GM23338 (cell line): ENCODE measurements around the gene PTPRN2. TPM values are rescaled to one million over a fixed set of nuclear protein-coding genes. Genes with fewer than 3 reads are reported as not detected.

ENCODE experiments used
- ATAC-seq: fragments of 200-7000 bp; cut with Tn5 transposase; 3 replicates; pipeline ENCODE4 v1.9.1; 2020
- DNase-seq: peaks from one replicate; pipeline ENCODE4 v3.0.0-alpha.2; 2015; ENCODE audit warnings: low spot score
- H2AFZ ChIP-seq: fragments of 200-600 bp; sonication (generic); 2 replicates; pipeline ENCODE4 v1.8.0; 2016; ENCODE audit warnings: antibody characterized with exemption, mild to moderate bottlenecking, moderate library complexity
- H3F3A ChIP-seq: fragments of 200-600 bp; sonication (generic); replicated peaks from 2 replicates; pipeline ENCODE4 v1.8.0; 2017; ENCODE audit warnings: antibody characterized with exemption, mixed run types, low read depth
- H3K27ac ChIP-seq: fragments of 200-600 bp; sonication (generic); 2 replicates; pipeline ENCODE4 v1.6.1; 2016; ENCODE audit warnings: low read depth
- H3K27me3 ChIP-seq: fragments of 200-600 bp; sonication (generic); 2 replicates; pipeline ENCODE4 v1.8.0; 2016; ENCODE audit warnings: mild to moderate bottlenecking, mixed run types, moderate library complexity; ENCODE audit not compliant: insufficient read depth
- H3K36me3 ChIP-seq: fragments of 200-600 bp; sonication (generic); 2 replicates; pipeline ENCODE4 v1.8.0; 2016; ENCODE audit warnings: mild to moderate bottlenecking; ENCODE audit not compliant: insufficient read depth
- H3K4me1 ChIP-seq: fragments of 200-600 bp; sonication (generic); 2 replicates; pipeline ENCODE4 v1.8.0; 2016; ENCODE audit warnings: mild to moderate bottlenecking, moderate library complexity; ENCODE audit not compliant: insufficient read depth
- H3K4me2 ChIP-seq: fragments of 200-600 bp; sonication (generic); 2 replicates; pipeline ENCODE4 v1.7.1; 2017; ENCODE audit warnings: mixed run types
- H3K4me3 ChIP-seq: fragments of 200-600 bp; sonication (generic); 2 replicates; pipeline ENCODE4 v1.6.1; 2016; ENCODE audit warnings: mixed run types
- H3K79me2 ChIP-seq: fragments of 200-600 bp; sonication (generic); replicated peaks from 2 replicates; pipeline ENCODE4 v1.8.0; 2017; ENCODE audit warnings: mild to moderate bottlenecking; ENCODE audit not compliant: insufficient read depth
- H3K9me2 ChIP-seq: fragments of 200-600 bp; sonication (generic); 2 replicates; pipeline ENCODE4 v1.8.0; 2017; ENCODE audit not compliant: insufficient read depth
- H4K20me1 ChIP-seq: fragments of 200-600 bp; sonication (generic); replicated peaks from 2 replicates; pipeline ENCODE4 v1.8.0; 2017; ENCODE audit warnings: mild to moderate bottlenecking; ENCODE audit not compliant: insufficient read depth
- H3K27ac Mint-ChIP-seq: 2 replicates; pipeline ENCODE4 v1.8.0; 2020; ENCODE audit warnings: inconsistent platforms, mild to moderate bottlenecking, moderate library complexity, mixed read lengths
- H3K27me3 Mint-ChIP-seq: 3 replicates; pipeline ENCODE4 v1.8.0; 2022; ENCODE audit warnings: low read depth, mild to moderate bottlenecking, moderate library complexity, mixed read lengths, inconsistent platforms; ENCODE audit not compliant: insufficient read depth, poor library complexity
- H3K36me3 Mint-ChIP-seq: 3 replicates; pipeline ENCODE4 v1.8.0; 2021; ENCODE audit warnings: low read depth, mild to moderate bottlenecking, inconsistent platforms, moderate library complexity, mixed read lengths
- H3K4me1 Mint-ChIP-seq: 3 replicates; pipeline ENCODE4 v1.8.0; 2020; ENCODE audit warnings: mild to moderate bottlenecking, inconsistent platforms, mixed read lengths
- H3K4me3 Mint-ChIP-seq: 3 replicates; pipeline ENCODE4 v1.8.0; 2021; ENCODE audit warnings: moderate library complexity, mild to moderate bottlenecking, inconsistent platforms, mixed read lengths
- H3K9me3 Mint-ChIP-seq: 3 replicates; pipeline ENCODE4 v1.8.0; 2020; ENCODE audit warnings: moderate library complexity, mild to moderate bottlenecking, inconsistent platforms, mixed read lengths
- CREB1 ChIP-seq: fragments of 250-450 bp; sonication (Bioruptor Pico); IDR thresholded peaks from 2 replicates; pipeline ENCODE4 v1.5.0; 2020; ENCODE audit warnings: low read depth, mild to moderate bottlenecking, moderate library complexity
- EZH2phosphoT487 ChIP-seq: fragments of 200-600 bp; sonication (generic); IDR thresholded peaks from one replicate; pipeline ENCODE4 v1.8.1; 2018; ENCODE audit warnings: antibody characterized with exemption; ENCODE audit not compliant: unreplicated experiment
- JUNB ChIP-seq: IDR thresholded peaks from one replicate; pipeline ENCODE4 v1.6.1; 2016; ENCODE audit warnings: antibody characterized with exemption; ENCODE audit not compliant: unreplicated experiment
- NANOG ChIP-seq: IDR thresholded peaks from 2 replicates; pipeline ENCODE4 v1.6.1; 2016; ENCODE audit warnings: antibody characterized with exemption, borderline replicate concordance
- POLR2AphosphoS5 ChIP-seq: IDR thresholded peaks from 2 replicates; pipeline ENCODE4 v1.6.1; 2016; ENCODE audit warnings: antibody characterized with exemption, low read depth
- STAT1 ChIP-seq: IDR thresholded peaks from one replicate; pipeline ENCODE4 v1.6.1; 2016; ENCODE audit warnings: antibody characterized with exemption; ENCODE audit not compliant: unreplicated experiment
- ZNF114 ChIP-seq: fragments of 250-450 bp; sonication (Bioruptor Pico); IDR thresholded peaks from 2 replicates; pipeline ENCODE4 v1.5.0; 2020; ENCODE audit warnings: mild to moderate bottlenecking, moderate library complexity
- polyA plus RNA-seq: library from polyadenylated mRNA; unstranded; fragments of >200 nt; fragmentation: Nextera tagmentation; extraction: Ambion mirVana; gene quantifications from 2 replicates; pipeline ENCODE4 v1.2.1, GENCODE V29; 2016
- total RNA-seq: library from RNA; depleted of rRNA; stranded (reverse); fragments of >200 nt; shearing (Covaris generic); gene quantifications from 2 replicates; pipeline ENCODE4 v1.2.3, GENCODE V29; 2014
- TF ChIP-seq, protein P1 (sequence below): fragments of 250-450 bp; sonication (Bioruptor Pico); IDR thresholded peaks from 2 replicates; pipeline ENCODE4 v1.5.0; 2020; ENCODE audit warnings: mild to moderate bottlenecking, moderate library complexity

Gene PTPRN2
- total and polyA plus RNA-seq, 2 experiments from 2014 or later, result 0.87 to 4.0 TPM

DNA sequence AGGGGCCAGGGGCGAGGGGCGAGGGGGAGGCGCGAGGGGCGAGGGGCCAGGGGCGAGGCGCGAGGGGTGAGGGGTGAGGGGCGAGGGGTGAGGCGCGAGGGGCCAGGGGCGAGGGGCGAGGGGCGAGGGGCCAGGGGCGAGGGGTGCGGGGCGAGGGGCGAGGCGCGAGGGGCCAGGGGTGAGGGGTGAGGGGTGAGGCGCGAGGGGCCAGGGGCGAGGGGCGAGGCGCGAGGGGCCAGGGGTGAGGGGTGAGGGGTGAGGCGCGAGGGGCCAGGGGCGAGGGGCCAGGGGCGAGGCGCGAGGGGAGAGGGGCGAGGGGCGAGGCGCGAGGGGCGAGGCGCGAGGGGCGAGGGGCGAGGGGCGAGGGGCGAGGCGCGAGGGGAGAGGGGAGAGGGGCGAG lies 192.3 kb downstream of the PTPRN2 start:
- peaks cover 35% of the 10 kb centered on the region for H3K36me3 Mint-ChIP-seq
- no peak for ATAC-seq

More for the DNA sequence above, 192.3 kb downstream of the PTPRN2 start:
- Mint-ChIP-seq H3K4me1 (peaks cover 3% of the 10 kb centered on the region; the same call in 1 of the 3 replicates), H3K9me3 (peaks cover 89% of the 10 kb centered on the region), H3K27ac (no peak overlapping the region), H3K27me3 (peaks cover 16% of the 10 kb centered on the region), H3K4me3 (no peak overlapping the region)
- no peaks in the 10 kb centered on the region for H3K9me2 ChIP-seq
- H3K4me2 ChIP-seq, result no peak overlapping the region
- H3K36me3 ChIP-seq, result no peaks in the 10 kb centered on the region
- no peaks in the 10 kb centered on the region for H3K79me2 ChIP-seq
- TF ChIP-seq ZNF114 (CRISPR knock-in tag) (no peak), POLR2AphosphoS5 (no peak), JUNB (no peak), EZH2phosphoT487 (no peak), STAT1 (no peak), CREB1 (CRISPR knock-in tag) (no peak), NANOG (no peak)
- TF ChIP-seq, protein P1, sequence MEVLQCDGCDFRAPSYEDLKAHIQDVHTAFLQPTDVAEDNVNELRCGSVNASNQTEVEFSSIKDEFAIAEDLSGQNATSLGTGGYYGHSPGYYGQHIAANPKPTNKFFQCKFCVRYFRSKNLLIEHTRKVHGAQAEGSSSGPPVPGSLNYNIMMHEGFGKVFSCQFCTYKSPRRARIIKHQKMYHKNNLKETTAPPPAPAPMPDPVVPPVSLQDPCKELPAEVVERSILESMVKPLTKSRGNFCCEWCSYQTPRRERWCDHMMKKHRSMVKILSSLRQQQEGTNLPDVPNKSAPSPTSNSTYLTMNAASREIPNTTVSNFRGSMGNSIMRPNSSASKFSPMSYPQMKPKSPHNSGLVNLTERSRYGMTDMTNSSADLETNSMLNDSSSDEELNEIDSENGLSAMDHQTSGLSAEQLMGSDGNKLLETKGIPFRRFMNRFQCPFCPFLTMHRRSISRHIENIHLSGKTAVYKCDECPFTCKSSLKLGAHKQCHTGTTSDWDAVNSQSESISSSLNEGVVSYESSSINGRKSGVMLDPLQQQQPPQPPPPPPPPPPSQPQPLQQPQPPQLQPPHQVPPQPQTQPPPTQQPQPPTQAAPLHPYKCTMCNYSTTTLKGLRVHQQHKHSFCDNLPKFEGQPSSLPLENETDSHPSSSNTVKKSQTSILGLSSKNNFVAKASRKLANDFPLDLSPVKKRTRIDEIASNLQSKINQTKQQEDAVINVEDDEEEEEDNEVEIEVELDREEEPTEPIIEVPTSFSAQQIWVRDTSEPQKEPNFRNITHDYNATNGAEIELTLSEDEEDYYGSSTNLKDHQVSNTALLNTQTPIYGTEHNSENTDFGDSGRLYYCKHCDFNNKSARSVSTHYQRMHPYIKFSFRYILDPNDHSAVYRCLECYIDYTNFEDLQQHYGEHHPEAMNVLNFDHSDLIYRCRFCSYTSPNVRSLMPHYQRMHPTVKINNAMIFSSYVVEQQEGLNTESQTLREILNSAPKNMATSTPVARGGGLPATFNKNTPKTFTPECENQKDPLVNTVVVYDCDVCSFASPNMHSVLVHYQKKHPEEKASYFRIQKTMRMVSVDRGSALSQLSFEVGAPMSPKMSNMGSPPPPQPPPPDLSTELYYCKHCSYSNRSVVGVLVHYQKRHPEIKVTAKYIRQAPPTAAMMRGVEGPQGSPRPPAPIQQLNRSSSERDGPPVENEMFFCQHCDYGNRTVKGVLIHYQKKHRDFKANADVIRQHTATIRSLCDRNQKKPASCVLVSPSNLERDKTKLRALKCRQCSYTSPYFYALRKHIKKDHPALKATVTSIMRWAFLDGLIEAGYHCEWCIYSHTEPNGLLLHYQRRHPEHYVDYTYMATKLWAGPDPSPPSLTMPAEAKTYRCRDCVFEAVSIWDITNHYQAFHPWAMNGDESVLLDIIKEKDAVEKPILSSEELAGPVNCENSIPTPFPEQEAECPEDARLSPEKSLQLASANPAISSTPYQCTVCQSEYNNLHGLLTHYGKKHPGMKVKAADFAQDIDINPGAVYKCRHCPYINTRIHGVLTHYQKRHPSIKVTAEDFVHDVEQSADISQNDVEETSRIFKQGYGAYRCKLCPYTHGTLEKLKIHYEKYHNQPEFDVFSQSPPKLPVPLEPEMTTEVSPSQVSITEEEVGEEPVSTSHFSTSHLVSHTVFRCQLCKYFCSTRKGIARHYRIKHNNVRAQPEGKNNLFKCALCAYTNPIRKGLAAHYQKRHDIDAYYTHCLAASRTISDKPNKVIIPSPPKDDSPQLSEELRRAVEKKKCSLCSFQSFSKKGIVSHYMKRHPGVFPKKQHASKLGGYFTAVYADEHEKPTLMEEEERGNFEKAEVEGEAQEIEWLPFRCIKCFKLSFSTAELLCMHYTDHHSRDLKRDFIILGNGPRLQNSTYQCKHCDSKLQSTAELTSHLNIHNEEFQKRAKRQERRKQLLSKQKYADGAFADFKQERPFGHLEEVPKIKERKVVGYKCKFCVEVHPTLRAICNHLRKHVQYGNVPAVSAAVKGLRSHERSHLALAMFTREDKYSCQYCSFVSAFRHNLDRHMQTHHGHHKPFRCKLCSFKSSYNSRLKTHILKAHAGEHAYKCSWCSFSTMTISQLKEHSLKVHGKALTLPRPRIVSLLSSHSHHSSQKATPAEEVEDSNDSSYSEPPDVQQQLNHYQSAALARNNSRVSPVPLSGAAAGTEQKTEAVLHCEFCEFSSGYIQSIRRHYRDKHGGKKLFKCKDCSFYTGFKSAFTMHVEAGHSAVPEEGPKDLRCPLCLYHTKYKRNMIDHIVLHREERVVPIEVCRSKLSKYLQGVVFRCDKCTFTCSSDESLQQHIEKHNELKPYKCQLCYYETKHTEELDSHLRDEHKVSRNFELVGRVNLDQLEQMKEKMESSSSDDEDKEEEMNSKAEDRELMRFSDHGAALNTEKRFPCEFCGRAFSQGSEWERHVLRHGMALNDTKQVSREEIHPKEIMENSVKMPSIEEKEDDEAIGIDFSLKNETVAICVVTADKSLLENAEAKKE (CRISPR knock-in tag), result no peak
- no peak overlapping the region for H2AFZ ChIP-seq
- 0 out of 2 replicates have a peak, but pooled peaks cover 2% of the 10 kb centered on the region for H3F3A ChIP-seq
- H3K27ac ChIP-seq, result no peak overlapping the region
- H3K4me1 ChIP-seq, result peaks cover 21% of the 10 kb centered on the region
- H3K27me3 ChIP-seq, result no peaks in the 10 kb centered on the region
- no peaks in the 10 kb centered on the region for H4K20me1 ChIP-seq
- DNase-seq, result no peak
- H3K4me3 ChIP-seq, result no peak overlapping the region
